GM18511 (cell line): ENCODE measurements around the gene IFT22.
"Not testable (repeated sequence)": the region's sequence is repeated elsewhere in the genome, so short reads cannot be mapped to it uniquely, and the experiment has no call there.

ENCODE experiments used
- ATAC-seq: cut with Tn5 transposase; IDR thresholded peaks from one replicate; pipeline ENCODE4 v1.9.1; 2021; ENCODE audit warnings: mild to moderate bottlenecking, moderate library complexity; ENCODE audit not compliant: unreplicated experiment

Gene IFT22

DNA sequence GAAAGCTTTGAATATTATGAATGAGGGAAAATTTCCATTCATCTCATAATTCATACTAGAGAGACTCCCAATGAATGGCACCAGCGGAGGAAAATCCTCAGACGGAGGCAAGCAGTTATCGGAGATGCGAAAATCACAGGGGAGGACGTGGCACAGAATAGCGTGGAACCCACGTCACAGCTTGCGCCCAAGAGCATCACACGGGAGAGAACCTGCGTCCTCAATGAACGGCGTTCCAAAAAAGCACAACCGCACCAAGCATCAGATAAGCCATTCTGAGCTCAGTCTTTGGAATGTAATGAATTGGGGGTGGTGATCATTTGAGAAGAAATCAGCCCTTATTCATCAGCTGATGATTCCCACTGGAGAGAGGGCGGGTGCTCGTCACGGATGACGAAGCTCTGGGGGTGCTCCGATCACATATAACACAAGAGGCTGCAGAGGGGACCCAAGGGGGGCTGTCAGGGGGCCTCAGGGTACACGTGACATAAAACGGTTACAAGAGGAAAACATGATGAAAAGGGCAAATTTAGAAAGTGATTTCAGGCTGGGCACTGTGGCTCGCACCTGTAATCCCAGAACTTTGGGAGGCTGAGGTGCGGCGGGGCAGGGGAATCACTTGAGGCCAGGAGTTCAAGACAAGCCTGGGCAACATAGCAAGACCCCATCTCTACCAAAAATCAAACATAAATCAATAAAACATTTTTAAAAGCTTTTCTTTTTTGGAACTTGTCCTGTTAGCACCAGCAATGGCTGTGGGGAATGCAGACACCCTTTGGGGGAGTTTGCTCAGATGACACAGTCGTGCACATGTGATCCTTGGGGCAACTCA is 42.9 kb downstream of the IFT22 start:
- no peak for ATAC-seq

DNA sequence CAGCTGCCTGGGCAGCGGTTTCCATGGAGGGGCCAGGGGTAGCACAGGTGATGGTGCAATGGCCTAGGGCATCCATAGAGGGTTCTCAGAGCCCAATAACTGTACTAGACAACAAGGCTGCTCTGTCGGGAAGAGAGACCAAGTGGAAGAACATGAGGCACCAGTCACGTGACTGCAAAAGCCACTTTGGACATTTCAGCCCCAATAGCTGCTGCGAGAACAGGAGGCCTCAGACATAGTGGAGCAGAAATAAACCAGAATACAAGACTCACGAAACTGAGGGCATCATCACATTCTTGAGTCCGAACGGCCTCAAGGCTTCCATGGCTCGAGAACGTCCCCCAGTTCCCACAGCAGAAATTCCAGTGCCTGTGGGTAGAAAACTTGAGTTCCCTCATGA is 44.5 kb downstream of the IFT22 start:
- no peak for ATAC-seq

DNA sequence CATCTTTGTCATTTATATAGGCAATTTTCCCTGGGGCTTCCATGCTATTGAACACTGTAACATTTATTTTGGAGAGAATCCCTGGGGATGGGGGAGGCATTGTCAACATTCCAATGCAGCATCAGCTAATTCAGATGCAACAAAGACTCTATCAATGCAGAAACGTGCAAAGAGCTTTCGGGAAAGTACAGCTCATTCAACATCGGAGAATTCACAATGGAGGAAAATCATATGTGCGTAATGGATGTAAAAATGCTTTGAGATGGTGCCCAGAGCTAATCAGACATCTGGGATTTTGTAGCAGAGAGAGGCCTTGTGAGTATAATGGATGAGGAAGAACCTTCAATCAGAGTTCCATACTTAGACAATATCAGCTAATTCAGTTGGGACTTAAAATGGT is 48.4 kb downstream of the IFT22 start:
- no peak for ATAC-seq

DNA sequence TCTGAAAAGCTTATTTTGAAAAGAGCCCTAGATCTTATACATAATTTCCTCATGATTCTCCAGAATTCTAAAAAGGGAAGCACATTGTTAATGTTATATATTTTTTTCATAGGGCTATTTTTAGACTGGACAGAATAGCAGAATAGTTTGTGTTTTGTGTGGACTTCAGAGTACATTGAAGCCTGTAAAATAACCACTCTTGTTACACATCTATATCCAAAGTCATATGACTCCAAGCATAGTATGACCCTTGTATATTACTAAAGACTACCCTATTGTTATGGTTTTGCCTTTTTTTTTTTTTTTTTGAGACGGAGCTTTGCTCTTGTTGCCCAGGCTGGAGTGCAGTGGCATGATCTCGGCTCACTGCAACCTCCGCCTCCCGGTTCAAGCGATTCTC is 50.6 kb downstream of the IFT22 start:
- ATAC-seq = no peak

DNA sequence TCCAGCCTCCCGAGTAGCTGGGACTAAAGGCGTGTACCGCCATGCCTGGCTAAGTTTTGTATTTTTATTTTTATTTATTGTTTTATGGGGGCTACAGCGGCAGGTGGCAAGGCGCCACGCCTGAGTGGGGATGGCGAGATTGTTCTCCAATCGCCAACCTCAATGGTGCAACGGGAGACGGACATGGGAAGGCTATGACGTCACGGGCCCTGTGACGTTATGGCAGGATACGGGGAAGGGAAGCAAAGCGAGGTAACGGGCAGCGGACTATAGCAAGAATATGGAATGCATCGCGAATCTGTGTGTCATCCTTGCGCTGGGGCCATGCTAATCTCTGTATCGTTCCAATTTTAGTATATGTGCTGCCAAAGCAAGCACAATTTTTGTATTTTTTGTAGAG is 51.9 kb downstream of the IFT22 start:
- ATAC-seq = no peak

DNA sequence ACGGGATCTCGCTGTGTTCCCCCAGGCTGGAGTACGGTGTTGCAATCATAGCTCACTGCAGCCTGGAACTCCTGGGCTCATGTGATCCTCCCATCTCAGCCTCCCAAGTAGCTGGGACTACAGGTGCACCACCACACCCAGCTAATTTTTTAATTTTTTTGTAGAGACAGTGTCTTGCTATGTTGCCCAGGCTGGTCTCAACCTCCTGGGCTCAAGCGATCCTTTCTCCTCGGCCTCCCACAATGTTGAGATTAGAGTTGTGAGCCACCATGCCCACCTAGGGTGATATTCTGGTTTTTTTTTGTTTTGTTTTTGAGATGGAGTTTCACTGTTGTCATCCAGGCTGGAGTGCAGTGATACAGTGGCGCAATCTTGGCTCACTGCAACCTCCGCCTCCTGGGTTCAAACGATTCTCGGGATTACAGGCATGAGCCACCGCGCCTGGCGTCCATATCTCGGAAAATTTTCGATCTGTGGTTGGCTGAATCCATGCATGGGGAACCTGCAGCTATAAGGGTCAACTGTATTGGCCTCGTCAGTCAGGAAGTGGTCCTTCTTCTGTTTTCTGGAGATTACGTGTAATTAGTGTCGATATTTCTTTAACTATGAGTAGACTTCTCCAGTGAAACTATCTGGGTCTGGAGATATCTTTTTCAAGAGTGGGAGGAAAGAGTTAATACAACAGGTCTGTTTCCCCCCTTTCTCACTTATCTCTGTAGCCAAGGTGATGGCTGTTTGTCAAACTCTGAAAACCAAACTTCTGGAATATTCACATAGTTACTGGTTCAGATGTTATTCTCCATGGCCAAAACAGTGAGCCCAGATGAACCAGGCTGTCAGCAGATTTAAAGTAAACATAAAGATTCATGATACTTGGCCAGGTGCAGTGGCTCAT is 55.7 kb downstream of the IFT22 start:
- ATAC-seq = no peak

DNA sequence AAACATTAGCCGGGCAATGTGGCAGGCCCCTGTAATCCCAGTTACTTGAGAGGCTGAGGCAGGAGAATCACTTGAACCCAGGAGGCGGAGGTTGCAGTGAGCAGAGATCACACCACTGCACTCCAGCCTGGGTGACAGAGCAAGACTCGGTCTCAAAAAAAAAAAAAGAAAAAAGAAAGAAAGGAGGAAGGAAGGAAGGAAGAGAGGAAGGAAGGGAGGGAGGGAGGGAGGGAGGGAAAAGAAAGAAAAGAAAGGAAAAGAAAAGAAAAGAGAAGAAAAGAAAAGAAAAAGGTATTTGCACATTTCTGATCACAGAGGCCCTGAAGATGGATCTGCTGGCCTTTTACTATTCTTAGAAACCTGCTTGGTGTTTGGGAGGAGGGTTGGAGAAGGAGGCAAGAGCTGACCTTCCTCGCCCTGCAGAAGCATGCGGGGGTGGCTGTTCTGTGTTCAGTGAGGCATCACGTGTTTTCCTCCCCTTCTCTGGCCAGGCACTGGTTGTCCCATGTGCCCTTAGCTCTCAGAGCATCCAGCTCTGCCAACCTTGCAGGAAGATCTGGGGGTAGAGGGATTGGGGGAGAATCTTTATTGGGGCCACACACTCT is 57.4 kb downstream of the IFT22 start:
- ATAC-seq = not testable (repeated sequence)
